Measurements from ENCODE around the gene SIRPA. TPM values are rescaled to one million over a fixed set of nuclear protein-coding genes. Genes with fewer than 3 reads are reported as not detected.

SIRPA gene
- total RNA-seq, 1 experiment from 2014 or later = 6.0 TPM

DNA sequence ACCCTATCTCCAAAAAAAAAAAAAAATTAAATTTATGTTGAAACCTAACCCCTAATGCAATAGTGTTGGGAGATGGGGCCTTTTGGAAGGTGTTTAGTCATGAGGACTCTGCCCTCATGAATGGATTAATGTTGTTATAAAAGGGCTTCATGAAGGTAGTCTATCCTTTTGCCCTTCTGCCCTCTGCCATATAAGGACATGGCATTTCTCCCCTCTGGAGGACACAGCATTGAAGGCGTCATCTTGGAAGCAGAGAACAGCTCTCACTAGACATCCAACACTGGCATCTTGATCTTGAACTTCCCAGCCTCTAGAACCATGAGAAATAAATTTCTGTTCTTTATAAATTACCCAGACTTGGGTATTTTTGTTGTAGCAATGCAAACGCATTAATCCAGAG lies 63.2 kb downstream of the SIRPA start:
- Histone ChIP-seq H4K5ac (ENCODE audit: insufficient read length, low read depth, low read length) (no peak overlapping the region), H3K14ac (ENCODE audit: insufficient read depth, low read length) (no peak overlapping the region), H3K4me2 (ENCODE audit: insufficient read depth, insufficient read length, low read length) (no peak overlapping the region), H2BK120ac (ENCODE audit: low read depth, low read length, poor library complexity, severe bottlenecking) (no peak overlapping the region), H2BK20ac (ENCODE audit: low read depth, low read length, poor library complexity, severe bottlenecking) (no peak overlapping the region), H3K9me3 (ENCODE audit: control insufficient read depth, low read depth, low read length) (no peaks in the 10 kb centered on the region), H2AFZ (ENCODE audit: low read length) (no peak overlapping the region), H3T11ph (ENCODE audit: low read length) (no peak overlapping the region), H3K9ac (ENCODE audit: extremely low read depth, insufficient read length, low read length) (no peak overlapping the region), H4K91ac (ENCODE audit: insufficient read length, low read depth, low read length) (no peak overlapping the region), H4K8ac (replicated peaks; ENCODE audit: insufficient read length, low read depth, low read length) (no peak overlapping the region), H3K4ac (ENCODE audit: low read depth, low read length) (no peak overlapping the region), H3K23ac (ENCODE audit: insufficient read length, low read depth, low read length) (no peak overlapping the region), H2BK12ac (ENCODE audit: insufficient read length, low read depth, low read length) (no peak overlapping the region), H3K79me1 (ENCODE audit: insufficient read depth, low read depth, low read length, poor library complexity, severe bottlenecking) (no peaks in the 10 kb centered on the region), H3K79me2 (ENCODE audit: insufficient read depth, low read length) (no peaks in the 10 kb centered on the region), H3K27ac (ENCODE audit: insufficient read length, low read depth, low read length) (no peak overlapping the region), H3K56ac (ENCODE audit: insufficient read length, low read depth, low read length) (no peak overlapping the region), H3K4me1 (ENCODE audit: insufficient read depth, low read length) (no peaks in the 10 kb centered on the region; the same call in 1 of the 2 replicates), H2AK5ac (ENCODE audit: insufficient read length, low read length) (no peak overlapping the region), H3K23me2 (ENCODE audit: insufficient read length, low read depth, low read length, poor library complexity, severe bottlenecking) (no peaks in the 10 kb centered on the region), H3K27me3 (ENCODE audit: insufficient read depth, low read length) (no peaks in the 10 kb centered on the region), H2BK5ac (ENCODE audit: insufficient read length, low read length) (no peak overlapping the region), H4K20me1 (ENCODE audit: control insufficient read depth, insufficient read depth, insufficient read length) (no peaks in the 10 kb centered on the region), H2BK15ac (ENCODE audit: low read depth, low read length) (no peak overlapping the region), H3K18ac (ENCODE audit: insufficient read length, low read depth, low read length) (no peak overlapping the region)
- Mint-ChIP-seq H3K36me3 (ENCODE audit: insufficient read depth in 1 of 3, low read depth in 3 of 3) (no peaks in the 10 kb centered on the region), H3K9me3 (peaks cover 0 to 2% of the 10 kb centered on the region in 2 experiments; a peak in 2 of 5 replicates), H3K27ac (no peak overlapping the region), H3K27me3 (ENCODE audit: low read depth) (peaks cover 15% of the 10 kb centered on the region), H3K4me1 (peaks cover 46% of the 10 kb centered on the region in 2 experiments), H3K4me3 (no peak overlapping the region)
- DNase-seq = no peak
- TF ChIP-seq, protein P1, sequence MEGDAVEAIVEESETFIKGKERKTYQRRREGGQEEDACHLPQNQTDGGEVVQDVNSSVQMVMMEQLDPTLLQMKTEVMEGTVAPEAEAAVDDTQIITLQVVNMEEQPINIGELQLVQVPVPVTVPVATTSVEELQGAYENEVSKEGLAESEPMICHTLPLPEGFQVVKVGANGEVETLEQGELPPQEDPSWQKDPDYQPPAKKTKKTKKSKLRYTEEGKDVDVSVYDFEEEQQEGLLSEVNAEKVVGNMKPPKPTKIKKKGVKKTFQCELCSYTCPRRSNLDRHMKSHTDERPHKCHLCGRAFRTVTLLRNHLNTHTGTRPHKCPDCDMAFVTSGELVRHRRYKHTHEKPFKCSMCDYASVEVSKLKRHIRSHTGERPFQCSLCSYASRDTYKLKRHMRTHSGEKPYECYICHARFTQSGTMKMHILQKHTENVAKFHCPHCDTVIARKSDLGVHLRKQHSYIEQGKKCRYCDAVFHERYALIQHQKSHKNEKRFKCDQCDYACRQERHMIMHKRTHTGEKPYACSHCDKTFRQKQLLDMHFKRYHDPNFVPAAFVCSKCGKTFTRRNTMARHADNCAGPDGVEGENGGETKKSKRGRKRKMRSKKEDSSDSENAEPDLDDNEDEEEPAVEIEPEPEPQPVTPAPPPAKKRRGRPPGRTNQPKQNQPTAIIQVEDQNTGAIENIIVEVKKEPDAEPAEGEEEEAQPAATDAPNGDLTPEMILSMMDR (conservative IDR thresholded peaks at IDR 0.05) = no peak
- WGBS (ENCODE audit: extremely low coverage, insufficient read length, low lambda C conversion rate) = no CpG with 5 or more reads among the region's 2 CpGs

Measured in H9 (cell line).